Osteoblast (primary cell): ENCODE measurements around the gene SPRED3. TPM values are rescaled to one million over a fixed set of nuclear protein-coding genes. Genes with fewer than 3 reads are reported as not detected.
"Not testable (repeated sequence)": the region's sequence is repeated elsewhere in the genome, so short reads cannot be mapped to it uniquely, and the experiment has no call there.

ENCODE experiments used
- DNase-seq: peaks from one replicate; pipeline ENCODE4 v3.0.0; 2011; ENCODE audit warnings: low spot score, mixed read lengths; ENCODE audit not compliant: insufficient read length; ENCODE audit errors: missing footprints
- H2AFZ ChIP-seq: 2 replicates; pipeline ENCODE4 v1.6.0; 2011; ENCODE audit warnings: mild to moderate bottlenecking, low read length
- H3K27ac ChIP-seq: 2 replicates; pipeline ENCODE4 v1.5.1; 2011; ENCODE audit warnings: mild to moderate bottlenecking, low read depth, low read length, moderate library complexity
- H3K27me3 ChIP-seq: 2 replicates; pipeline ENCODE4 v1.6.0; 2012; ENCODE audit warnings: mild to moderate bottlenecking, control low read depth, inconsistent platforms, low read length, moderate library complexity; ENCODE audit not compliant: insufficient read depth
- H3K36me3 ChIP-seq: 2 replicates; pipeline ENCODE4 v1.5.1; 2011; ENCODE audit warnings: mild to moderate bottlenecking, low read length, control low read depth, moderate library complexity; ENCODE audit not compliant: insufficient read depth
- H3K4me1 ChIP-seq: 2 replicates; pipeline ENCODE4 v1.5.1; 2011; ENCODE audit warnings: mild to moderate bottlenecking, low read length, control low read depth, moderate library complexity; ENCODE audit not compliant: insufficient read depth
- H3K4me2 ChIP-seq: 2 replicates; pipeline ENCODE4 v1.6.0; 2011; ENCODE audit warnings: mild to moderate bottlenecking, low read length; ENCODE audit not compliant: insufficient read depth
- H3K4me3 ChIP-seq: fragments of 200-600 bp; sonication (generic); 3 replicates; pipeline ENCODE4 v1.5.1; 2012; ENCODE audit warnings: mild to moderate bottlenecking, low read length, inconsistent platforms; ENCODE audit not compliant: insufficient read depth
- H3K79me2 ChIP-seq: 2 replicates; pipeline ENCODE4 v1.6.0; 2012; ENCODE audit warnings: mild to moderate bottlenecking, low read length, control low read depth, inconsistent platforms; ENCODE audit not compliant: insufficient read depth
- H3K9me3 ChIP-seq: 2 replicates; pipeline ENCODE4 v1.5.1; 2011; ENCODE audit warnings: low read depth, low read length, control low read depth
- H4K20me1 ChIP-seq: 2 replicates; pipeline ENCODE4 v1.6.0; 2012; ENCODE audit warnings: mild to moderate bottlenecking, low read length, control low read depth; ENCODE audit not compliant: insufficient read depth
- total RNA-seq: library from RNA; depleted of rRNA; stranded (reverse); fragments of >200 nt; gene quantifications from 2 replicates; pipeline ENCODE4 v1.2.3, GENCODE V29; 2012
- TF ChIP-seq, protein P1 (sequence below): IDR thresholded peaks from 2 replicates; pipeline ENCODE4 v1.5.1; 2011; ENCODE audit warnings: mild to moderate bottlenecking, low read depth, low read length, moderate library complexity; ENCODE audit errors: extremely low read depth

Gene SPRED3
- 1.8 and 2.2 TPM in 2 replicates for total RNA-seq

GRCh38 chr19:38388349-38389100 lies at the start of gene SPRED3:
Gene SPRED3, plus strand, starts transcription at chr19:38388697. Its CDS starts 1,606 bp downstream, at chr19:38390303.
- DNase-seq: peak; percentile 98
- Histone ChIP-seq H3K4me2 (peak within 1 kb of the TSS; percentile 94), H3K79me2 (peaks cover 23% of the 10 kb centered on the region), H3K27me3 (no peaks in the 10 kb centered on the region), H4K20me1 (peaks cover 18% of the 10 kb centered on the region), H3K9me3 (no peaks in the 10 kb centered on the region), H3K36me3 (peaks cover 28% of the 10 kb centered on the region), H3K4me1 (peaks cover 27% of the 10 kb centered on the region), H3K27ac (peak within 1 kb of the TSS; percentile 82), H2AFZ (peak within 1 kb of the TSS; percentile 82), H3K4me3 (peak within 1 kb of the TSS; percentile 97)
- TF ChIP-seq, protein P1, sequence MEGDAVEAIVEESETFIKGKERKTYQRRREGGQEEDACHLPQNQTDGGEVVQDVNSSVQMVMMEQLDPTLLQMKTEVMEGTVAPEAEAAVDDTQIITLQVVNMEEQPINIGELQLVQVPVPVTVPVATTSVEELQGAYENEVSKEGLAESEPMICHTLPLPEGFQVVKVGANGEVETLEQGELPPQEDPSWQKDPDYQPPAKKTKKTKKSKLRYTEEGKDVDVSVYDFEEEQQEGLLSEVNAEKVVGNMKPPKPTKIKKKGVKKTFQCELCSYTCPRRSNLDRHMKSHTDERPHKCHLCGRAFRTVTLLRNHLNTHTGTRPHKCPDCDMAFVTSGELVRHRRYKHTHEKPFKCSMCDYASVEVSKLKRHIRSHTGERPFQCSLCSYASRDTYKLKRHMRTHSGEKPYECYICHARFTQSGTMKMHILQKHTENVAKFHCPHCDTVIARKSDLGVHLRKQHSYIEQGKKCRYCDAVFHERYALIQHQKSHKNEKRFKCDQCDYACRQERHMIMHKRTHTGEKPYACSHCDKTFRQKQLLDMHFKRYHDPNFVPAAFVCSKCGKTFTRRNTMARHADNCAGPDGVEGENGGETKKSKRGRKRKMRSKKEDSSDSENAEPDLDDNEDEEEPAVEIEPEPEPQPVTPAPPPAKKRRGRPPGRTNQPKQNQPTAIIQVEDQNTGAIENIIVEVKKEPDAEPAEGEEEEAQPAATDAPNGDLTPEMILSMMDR: no peak

DNA sequence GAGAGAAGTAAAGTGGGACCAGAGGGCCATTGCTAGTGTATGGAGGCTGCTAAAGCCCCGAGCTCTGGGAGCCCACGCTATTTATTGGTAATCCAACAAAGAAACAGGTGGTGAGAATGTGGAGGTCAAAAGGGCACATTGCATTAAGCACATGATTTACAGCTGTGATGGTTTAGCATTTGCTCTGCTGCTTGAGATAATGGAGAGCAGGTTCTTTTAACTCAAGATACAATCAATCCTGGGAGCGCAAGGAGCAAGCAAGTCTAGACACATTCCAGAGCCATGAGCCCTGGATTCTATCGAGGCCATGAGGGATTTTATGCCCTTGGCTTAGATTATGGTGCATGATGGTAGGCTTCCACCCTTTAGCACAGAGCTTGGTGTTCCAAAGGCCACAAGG lies 49.5 kb upstream of the SPRED3 start:
- H3K4me1 ChIP-seq, H4K20me1 ChIP-seq, H3K9me3 ChIP-seq, H3K36me3 ChIP-seq, H2AFZ ChIP-seq, H3K79me2 ChIP-seq, H3K27me3 ChIP-seq, H3K4me3 ChIP-seq, H3K4me2 ChIP-seq, DNase-seq, H3K27ac ChIP-seq: not testable (repeated sequence)

- Histone ChIP-seq H4K20me1 (no peaks in the 10 kb centered on the region), H3K4me2 (no peak overlapping the region), H3K4me1 (peaks cover 3% of the 10 kb centered on the region), H3K36me3 (no peaks in the 10 kb centered on the region), H3K27ac (no peak overlapping the region), H3K79me2 (no peaks in the 10 kb centered on the region), H3K4me3 (no peak overlapping the region), H2AFZ (no peak overlapping the region), H3K9me3 (no peaks in the 10 kb centered on the region), H3K27me3 (no peaks in the 10 kb centered on the region)
- DNase-seq: no peak
- TF ChIP-seq, protein P1: no peak
Measured at GRCh38 chr19:38340927-38341326, 47.6 kb upstream of the SPRED3 start.

- no peak overlapping the region for H2AFZ ChIP-seq
- H3K4me1 ChIP-seq: no peaks in the 10 kb centered on the region
- H3K4me3 ChIP-seq: no peak overlapping the region
- TF ChIP-seq, protein P1: no peak
- H3K27ac ChIP-seq: no peak overlapping the region
- H3K36me3 ChIP-seq: no peaks in the 10 kb centered on the region
- H3K27me3 ChIP-seq: no peaks in the 10 kb centered on the region
- no peaks in the 10 kb centered on the region for H4K20me1 ChIP-seq
- DNase-seq: no peak
- H3K79me2 ChIP-seq: no peaks in the 10 kb centered on the region
- H3K4me2 ChIP-seq: no peak overlapping the region
- no peaks in the 10 kb centered on the region for H3K9me3 ChIP-seq
Measured at GRCh38 chr19:38346837-38347236, 41.7 kb upstream of the SPRED3 start.
